ENCODE results near the gene ZBTB7C.

The ZBTB7C gene

GRCh38 chr18:48352051-48352755, 57.0 kb downstream of the ZBTB7C start:
- TF ChIP-seq REST (IDR thresholded peaks at IDR 0.05; ENCODE audit: insufficient read depth in 1 of 2, low read depth in 2 of 2, low read length in 2 of 2) (no peak), TAF1 (IDR thresholded peaks at IDR 0.05; ENCODE audit: borderline replicate concordance, insufficient read depth, low read length) (no peak)

GRCh38 chr18:48351216-48352050, 57.8 kb downstream of the ZBTB7C start:
- TF ChIP-seq TAF1 (IDR thresholded peaks at IDR 0.05; ENCODE audit: borderline replicate concordance, insufficient read depth, low read length) = no peak
- no peak for TF ChIP-seq FOXP2 (optimal IDR thresholded peaks at IDR 0.05; ENCODE audit: borderline replicate concordance, extremely low read depth, extremely low read length, insufficient read depth)
- TF ChIP-seq REST (IDR thresholded peaks at IDR 0.05; ENCODE audit: insufficient read depth in 1 of 2, low read depth in 2 of 2, low read length in 2 of 2) = no peak
- no peak for TF ChIP-seq POLR2AphosphoS5 (IDR thresholded peaks at IDR 0.05; ENCODE audit: low read depth, low read length)
- TF ChIP-seq SIN3A (IDR thresholded peaks at IDR 0.05; ENCODE audit: borderline replicate concordance, insufficient read depth, low read length) = no peak

DNA sequence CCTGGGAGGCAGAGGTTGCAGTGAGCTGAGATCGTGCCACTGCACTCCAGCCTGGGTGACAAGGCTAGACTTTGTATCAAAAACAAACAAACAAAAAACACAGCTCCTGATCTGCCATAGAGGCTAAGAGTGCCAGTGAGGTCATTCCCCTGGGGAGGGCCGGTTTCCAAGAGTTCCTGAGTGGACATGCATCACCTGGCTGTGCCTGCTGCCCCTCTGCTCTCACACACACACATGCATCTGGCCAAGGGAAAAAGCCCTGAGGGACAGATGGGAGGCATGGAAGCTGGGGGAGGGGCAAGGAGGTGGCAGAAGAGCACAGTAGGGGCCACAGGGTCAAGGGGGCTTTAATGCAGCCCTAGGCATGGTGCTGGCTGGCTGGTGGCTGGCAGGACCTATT, 60.4 kb downstream of the ZBTB7C start:
- TF ChIP-seq REST (IDR thresholded peaks at IDR 0.05; ENCODE audit: insufficient read depth in 1 of 2, low read depth in 2 of 2, low read length in 2 of 2) (no peak), TAF1 (IDR thresholded peaks at IDR 0.05; ENCODE audit: borderline replicate concordance, insufficient read depth, low read length) (no peak), FOXP2 (optimal IDR thresholded peaks at IDR 0.05; ENCODE audit: borderline replicate concordance, extremely low read depth, extremely low read length, insufficient read depth) (no peak), SIN3A (IDR thresholded peaks at IDR 0.05; ENCODE audit: borderline replicate concordance, insufficient read depth, low read length) (no peak), POLR2AphosphoS5 (IDR thresholded peaks at IDR 0.05; ENCODE audit: low read depth, low read length) (no peak)

DNA sequence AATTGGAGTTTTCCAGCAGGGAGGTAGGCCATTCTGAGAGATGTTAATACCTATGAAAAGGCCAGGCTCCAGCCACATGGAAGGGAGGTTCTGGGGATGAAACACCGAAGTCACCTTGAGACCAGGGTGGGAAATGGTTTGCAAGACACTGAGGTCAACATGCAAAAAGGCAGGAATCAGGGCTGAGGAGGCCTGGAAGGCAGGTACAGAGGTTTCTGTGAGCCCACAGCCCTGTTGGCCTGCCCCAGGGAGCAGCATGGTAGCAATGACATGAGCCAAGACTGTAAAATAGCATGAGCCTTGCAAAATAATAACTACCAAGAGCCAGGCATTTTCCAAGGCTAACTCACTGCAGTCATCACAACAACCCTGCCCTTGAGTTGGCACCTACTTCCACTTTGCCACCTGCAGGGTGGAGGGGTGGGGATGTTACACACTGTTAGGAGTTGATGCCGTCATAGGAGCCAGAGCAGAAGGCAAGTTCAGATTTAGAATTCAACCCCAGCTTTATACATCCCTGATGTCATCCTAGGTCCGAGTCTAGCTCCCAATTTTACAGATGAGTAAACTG, 61.3 kb downstream of the ZBTB7C start:
- TF ChIP-seq REST (IDR thresholded peaks at IDR 0.05; ENCODE audit: insufficient read depth in 1 of 2, low read depth in 2 of 2, low read length in 2 of 2) (no peak), TAF1 (IDR thresholded peaks at IDR 0.05; ENCODE audit: borderline replicate concordance, insufficient read depth, low read length) (no peak), SIN3A (IDR thresholded peaks at IDR 0.05; ENCODE audit: borderline replicate concordance, insufficient read depth, low read length) (no peak), POLR2AphosphoS5 (IDR thresholded peaks at IDR 0.05; ENCODE audit: low read depth, low read length) (no peak), FOXP2 (optimal IDR thresholded peaks at IDR 0.05; ENCODE audit: borderline replicate concordance, extremely low read depth, extremely low read length, insufficient read depth) (no peak)
